Measurements from ENCODE around the gene EVA1A. TPM values are rescaled to one million over a fixed set of nuclear protein-coding genes. Genes with fewer than 3 reads are reported as not detected.

EVA1A gene
- total and polyA plus RNA-seq, 2 of the 8 experiments (the other 6 are each of a cell fraction or from before 2014, with no cell fraction given), result 2.4 to 4.3 TPM

DNA sequence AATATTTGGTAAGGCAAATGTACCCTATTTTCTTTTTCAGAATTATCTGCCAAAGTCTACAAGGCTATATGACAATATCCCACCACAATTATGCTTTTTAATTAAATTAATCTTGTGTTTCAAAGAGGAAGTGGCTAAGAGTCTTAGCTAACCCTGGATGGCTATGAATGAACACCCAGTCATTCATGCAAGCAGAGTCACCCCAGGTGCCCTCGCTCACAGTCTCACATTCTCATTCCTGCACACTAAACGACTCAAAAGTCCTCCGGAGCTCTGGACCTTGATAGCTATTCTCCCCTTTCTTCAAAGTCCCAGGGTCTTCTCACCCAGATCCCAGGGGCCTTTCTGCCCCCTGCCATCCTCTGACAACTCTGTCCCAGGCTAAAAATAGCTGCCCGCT, 43.7 kb upstream of the EVA1A start (continued):
- TF ChIP-seq CHD7 (IDR thresholded peaks at IDR 0.05; ENCODE audit: insufficient replicate concordance, low read length) (no peak), TBP (IDR thresholded peaks at IDR 0.05; ENCODE audit: low read depth, low read length) (no peak), SP2 (IDR thresholded peaks at IDR 0.05; ENCODE audit: low read length) (no peak), ATF2 (IDR thresholded peaks at IDR 0.05; ENCODE audit: low read length) (no peak), JUND (IDR thresholded peaks at IDR 0.05; ENCODE audit: low read length) (no peak), SUZ12 (IDR thresholded peaks at IDR 0.05; ENCODE audit: low read length) (no peak), RFX5 (IDR thresholded peaks at IDR 0.05; ENCODE audit: borderline replicate concordance, low read depth, low read length) (no peak), MAX (IDR thresholded peaks at IDR 0.05) (no peak), CBX8 (IDR thresholded peaks at IDR 0.05; ENCODE audit: borderline replicate concordance, low read depth, low read length) (no peak), YY1 (IDR thresholded peaks at IDR 0.05; ENCODE audit: low read depth, low read length) (no peak), CREB1 (IDR thresholded peaks at IDR 0.05) (no peak)

All from H1 (cell line).